HG03103 (cell line): ENCODE measurements around the gene CSAD.
"Not testable (repeated sequence)": the region's sequence is repeated elsewhere in the genome, so short reads cannot be mapped to it uniquely, and the experiment has no call there.

ENCODE experiments used
- ATAC-seq: cut with Tn5 transposase; IDR thresholded peaks from one replicate; pipeline ENCODE4 v1.9.1; 2021; ENCODE audit warnings: low read depth; ENCODE audit not compliant: unreplicated experiment

CSAD gene

DNA sequence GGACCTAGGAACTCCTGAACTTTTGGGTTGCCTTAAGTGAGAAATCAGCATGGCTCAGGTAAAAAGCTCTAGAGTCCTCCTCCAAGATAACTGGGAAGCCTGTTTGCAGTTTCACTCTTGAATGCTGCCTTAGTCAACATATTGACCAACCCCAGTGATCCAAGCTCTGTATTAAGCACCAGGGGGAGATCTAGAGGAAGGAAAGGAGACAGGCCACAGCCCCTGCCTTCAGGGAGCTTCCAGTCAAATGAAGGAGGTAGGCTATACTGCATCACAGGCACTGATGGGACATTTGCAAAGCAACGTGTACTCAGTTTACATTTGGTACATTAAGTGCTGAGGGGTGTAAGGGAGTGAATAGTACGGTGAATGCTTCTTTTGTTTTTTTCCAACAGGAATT lies 1.2 kb upstream of the CSAD start:
- ATAC-seq: no peak

DNA sequence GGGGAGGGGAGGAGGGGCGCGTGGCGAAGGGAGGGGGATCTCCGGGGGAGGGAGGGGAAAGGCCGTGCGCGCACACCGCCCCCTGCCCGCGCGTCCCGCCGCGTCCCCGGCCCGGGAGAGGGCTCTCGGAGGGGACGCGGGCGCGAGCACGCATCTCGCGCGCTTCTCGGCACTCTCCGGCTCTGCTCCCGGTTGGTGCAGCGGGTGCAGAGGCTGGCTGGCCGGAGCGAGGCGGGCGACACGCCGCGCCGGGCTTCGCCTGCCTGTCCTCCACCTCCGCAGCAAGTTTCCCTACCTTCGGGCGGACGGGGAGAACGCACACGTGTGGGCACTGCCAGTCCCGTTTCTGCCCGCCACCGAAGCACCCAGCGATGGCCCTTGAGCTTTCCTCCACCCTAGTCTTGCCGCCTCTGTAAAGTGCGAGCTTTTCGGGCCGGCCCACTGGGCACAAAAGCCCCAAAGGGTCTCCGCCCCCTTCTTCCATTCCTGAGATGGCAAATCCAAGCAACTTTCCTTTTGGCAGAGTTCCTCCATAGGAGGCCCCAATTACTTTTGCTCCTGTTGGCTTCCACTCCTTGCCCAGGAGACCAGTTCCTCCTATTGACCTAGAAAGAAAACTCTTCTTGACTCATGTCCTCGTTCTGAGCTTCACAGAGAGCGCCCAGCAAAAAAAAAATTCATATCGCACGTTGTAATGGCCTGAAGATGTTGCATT lies 363 bp upstream of the CSAD start:
- ATAC-seq: peak; percentile 36

DNA sequence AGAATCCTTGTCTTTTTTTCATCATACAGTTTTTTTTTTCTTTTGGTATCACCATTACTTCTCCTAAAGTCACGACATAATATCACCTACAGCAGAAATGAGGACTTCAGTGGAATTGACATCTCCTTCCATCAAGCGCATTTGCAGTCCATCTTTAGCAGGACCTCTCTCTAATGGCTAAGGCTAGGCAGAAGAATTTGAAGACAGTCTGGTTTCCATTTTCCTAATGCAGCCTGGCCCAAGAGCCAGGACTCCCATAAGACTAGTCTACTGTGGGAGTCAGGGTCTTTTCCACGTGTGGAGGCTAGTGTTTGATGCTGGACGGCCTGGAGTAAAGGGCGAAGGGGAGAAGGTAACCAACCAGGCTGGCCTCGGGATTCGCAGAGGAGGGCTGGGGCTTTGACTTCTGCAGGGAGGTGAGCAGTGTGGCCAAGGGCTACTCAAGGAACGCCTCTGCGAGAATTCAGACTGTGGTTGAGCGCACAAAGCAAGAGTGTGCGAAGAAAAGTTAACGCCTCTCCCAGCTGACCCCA lies 972 bp downstream of the CSAD start:
- no peak for ATAC-seq

DNA sequence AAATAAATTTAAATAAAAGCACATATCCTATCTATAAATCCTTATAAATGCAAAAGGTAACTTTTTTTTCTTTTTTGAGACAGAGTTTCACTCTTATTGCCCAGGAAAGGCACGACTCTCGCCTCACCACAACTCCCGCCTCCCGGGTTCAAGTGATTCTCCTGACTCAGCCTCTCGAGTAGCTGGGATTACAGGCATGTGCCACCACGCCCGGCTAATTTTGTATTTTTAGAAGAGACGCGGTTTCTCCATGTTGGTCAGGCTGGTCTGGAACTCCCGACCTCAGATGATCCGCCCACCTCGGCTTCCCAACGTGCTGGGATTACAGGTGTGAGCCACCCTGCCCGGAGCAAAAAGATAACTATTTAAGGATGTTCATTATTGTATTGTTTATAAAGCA lies 1.9 kb downstream of the CSAD start:
- ATAC-seq: not testable (repeated sequence)

DNA sequence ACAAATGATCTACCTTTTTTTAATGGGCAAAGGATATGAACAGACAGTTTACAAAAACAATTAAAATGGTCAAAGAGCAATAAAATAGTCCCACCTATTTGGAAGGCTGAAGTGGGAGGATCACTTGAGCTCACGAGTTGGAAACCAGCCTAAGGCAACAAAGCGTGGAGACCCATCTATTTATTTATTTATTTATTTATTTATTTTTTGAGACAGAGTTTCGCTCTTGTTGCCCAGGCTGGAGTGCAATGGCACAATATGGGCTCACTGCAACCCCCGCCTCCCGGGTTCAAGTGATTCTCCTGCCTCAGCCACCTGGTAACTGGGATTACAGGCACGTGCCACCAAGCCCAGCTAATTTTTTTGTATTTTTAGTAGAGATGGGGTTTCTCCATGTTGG lies 3.3 kb downstream of the CSAD start:
- not testable (repeated sequence) for ATAC-seq

DNA sequence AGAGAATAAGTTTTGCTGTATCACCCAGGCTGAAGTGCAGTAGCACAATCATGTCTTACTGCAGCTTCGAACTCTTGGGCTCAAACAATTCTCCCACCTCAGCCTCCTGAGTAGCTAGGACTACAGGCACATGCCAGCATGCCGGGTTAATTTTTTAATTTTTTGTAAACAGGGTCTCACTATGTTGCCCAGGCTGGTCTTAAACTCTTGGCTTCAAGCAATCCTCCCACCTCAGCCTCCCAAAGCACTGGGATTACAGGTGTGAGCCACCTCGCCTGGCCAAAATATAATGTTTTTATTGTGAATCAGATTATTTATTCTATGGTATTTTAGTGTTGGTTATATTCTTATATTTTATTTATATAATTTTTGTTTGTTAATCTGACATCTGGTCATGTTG lies 4.0 kb downstream of the CSAD start:
- ATAC-seq: no peak

DNA sequence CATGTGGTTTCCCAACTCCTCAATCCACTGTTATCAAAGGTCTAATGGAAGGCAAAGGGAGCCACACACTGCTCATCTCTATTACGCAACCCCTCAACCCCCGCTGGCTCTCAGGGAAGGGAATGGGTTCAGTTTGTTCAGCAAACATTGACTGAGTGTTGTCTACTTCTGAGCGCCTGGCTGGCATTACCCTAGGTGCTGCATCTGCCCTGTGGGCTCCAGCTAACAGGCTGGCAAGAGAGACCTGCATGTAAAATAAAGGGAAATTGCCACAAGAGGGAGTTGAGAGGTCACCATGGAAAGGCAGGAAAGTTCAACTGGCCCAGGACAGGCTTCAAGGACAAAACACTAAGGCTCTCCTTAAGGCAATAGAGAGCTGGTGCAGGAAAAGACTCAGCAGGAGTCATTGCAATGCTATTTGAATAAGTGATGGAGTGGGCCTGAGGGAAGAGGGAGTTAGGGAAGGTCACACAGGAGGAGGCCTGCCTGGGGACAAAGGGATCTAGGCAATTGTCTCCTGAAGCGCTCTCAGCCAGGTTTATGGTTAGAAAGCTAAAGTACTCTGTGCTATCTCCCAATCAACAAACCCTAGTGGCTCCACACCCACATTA lies 5.7 kb downstream of the CSAD start:
- no peak for ATAC-seq

DNA sequence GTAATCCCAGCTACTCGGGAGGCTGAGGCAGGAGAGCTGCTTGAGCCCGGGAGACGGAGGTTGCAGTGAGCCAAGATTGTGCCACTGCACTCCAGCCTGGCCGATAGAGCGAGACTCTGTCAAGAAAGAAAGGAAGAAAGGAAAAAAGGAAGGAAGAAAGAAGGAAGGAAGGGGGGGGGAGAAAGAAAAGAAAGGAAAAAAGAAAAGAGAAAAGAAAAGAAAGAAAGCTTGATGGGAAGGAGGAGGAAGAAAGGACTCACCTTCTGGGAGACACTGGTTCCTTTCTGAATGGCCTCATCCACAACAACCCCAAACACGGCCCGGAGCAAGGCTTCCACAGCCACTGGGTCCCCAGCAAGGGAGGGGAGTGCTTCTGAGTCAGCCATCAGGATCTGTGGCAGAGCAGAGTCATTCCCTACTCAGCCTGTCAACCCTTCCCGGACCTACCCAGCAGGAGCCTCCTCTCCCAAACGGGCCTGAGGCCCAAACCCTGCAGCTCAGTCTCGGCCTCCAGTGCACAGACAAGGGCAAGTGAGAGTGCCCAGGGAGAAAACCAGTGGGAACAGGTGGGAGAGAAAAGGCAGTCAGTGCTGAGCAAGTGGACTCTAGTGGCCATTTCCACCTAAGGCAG lies 7.5 kb downstream of the CSAD start:
- ATAC-seq: no peak

DNA sequence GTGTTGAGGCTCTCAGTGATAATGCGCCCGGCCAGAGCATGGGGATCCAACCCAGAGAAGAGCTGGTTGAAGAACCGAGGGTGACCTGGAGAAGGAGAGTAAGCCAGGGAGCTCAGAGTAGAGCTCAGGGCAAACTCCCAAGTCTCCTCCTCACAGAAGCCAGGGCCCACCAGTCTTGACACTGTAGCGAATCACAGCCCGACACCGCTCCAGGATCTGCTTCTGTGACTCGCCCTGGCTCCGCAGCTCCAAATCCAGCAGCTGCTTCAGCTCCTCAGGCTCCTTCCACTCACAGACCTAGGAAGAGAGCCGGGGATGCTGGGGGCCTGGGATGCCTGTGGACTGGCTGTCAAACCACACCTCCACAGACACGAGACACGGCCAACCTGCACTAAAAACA lies 8.4 kb downstream of the CSAD start:
- no peak for ATAC-seq

DNA sequence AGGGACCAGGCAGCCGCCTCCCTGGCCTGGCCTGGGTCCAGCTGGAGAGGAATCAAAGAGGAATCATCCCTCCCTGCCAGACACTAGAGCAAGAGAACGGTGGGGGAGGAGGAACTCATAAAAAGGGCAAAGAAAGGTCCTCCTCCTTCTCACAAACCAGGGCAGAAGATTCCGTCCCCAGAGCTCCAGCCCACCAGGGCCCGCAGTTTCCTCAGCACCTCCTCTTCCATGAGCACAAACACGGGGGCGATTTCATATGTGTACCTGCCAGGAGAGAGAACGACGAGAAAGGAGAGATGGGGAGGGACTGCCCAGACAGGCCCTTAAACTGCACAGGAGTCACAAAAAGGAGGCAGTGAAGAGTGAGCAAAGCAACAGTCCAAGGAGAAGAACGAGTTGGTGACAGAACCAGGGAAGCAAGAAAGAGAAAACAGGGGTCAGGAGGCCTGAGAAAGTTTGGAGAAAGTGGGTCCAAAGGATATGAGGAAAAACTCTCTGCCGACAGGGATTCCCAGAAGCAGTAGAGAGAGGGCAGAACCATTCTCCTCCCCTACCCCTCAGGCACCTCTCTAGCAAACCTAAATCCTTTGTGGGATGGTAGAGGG lies 8.9 kb downstream of the CSAD start:
- ATAC-seq: no peak

DNA sequence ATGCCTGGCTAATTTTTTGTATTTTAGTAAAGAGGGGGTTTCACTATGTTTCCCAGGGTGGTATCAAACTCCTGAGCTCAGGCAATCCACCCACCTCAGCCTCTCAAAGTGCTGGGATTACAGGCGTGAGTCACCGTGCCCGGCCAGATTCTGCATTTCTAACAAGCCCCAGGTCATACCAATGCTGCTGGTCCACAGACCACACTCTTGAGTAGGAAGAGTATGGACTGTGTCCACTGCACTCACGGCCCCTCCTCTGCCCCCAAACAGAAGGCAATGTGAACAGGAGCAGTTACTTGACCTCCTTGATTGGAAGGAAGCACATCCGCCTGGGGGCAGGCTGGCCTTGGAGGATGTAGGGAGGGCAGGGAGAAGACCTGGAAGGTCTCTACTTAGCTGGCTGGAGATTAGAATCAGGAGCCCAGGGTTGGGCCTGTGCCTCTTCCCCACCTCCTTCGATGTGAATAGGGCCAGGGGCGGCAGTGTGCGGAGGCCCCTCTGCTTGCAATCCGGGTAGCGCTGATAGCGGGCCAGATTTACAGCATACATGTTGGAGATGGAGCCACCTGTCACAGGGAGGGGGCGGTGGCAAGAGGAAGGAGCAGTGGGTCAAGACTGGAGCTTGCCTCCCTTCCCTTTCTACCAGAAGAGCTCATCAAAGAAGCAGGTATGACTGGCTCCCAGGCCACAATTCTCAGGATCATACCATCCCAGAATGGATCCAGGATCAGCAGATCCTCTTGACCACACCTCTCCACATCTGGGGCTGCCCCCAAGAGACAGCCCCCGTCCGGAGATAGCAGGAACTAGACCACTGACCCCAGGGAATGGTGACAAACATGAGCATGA lies 9.6 kb downstream of the CSAD start:
- no peak for ATAC-seq

DNA sequence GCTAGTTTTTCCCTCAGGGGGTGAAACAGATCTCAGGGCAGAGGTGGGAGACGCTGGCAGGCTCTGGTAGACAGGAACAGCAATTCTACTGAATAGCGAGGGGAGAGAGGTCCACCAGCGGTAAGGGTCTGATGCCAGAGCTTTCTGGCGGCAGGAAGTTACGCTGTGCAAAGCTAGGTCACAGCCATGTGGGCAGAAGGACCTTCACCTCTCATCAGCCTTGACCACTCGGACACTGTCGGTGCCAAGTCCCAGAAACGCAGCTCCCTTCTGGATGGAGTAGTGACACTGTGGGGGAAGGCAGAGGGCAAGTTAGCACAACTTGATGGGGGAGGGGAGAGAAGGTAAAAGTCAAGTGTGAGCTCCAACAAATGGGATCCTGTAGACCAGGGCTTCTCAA lies 10.5 kb downstream of the CSAD start:
- ATAC-seq: no peak

DNA sequence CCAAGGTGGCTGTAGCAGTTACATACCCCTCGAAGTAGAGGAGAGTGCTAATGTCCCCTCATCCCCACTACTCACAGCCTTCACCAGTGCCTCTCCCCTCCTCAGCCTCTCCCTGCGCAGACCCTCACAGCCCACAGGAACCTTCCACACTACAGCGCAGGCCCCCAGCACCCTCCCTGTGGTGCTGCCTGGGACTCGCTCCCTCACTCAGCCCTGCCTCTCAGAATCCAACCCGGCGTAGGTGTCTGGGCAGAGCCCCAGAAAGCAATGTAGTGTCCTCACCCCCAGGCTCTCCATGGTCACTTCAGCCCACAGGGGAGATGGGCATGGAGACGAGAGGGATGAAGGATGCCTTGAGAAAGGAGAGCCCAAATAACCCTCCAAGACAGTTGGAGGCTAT lies 11.1 kb downstream of the CSAD start:
- ATAC-seq: no peak

DNA sequence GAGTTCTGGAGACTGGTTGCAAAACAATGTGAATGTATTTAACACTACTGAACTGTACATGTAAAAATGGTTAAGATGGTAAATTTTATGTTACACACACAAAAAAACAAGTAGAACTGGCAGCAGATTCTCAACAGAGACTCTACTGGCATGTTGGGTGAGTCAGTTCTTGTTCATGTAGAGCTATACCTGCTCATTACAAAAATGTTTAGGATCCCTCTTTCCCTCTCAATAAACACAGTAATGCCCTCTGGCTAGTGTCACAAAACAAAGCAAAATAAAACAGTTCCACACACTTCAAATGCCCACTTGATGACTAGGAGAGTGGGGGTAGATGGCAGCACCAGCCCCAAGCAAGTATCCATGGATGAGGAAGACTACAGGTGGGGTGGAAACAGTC lies 13.9 kb downstream of the CSAD start:
- no peak for ATAC-seq

DNA sequence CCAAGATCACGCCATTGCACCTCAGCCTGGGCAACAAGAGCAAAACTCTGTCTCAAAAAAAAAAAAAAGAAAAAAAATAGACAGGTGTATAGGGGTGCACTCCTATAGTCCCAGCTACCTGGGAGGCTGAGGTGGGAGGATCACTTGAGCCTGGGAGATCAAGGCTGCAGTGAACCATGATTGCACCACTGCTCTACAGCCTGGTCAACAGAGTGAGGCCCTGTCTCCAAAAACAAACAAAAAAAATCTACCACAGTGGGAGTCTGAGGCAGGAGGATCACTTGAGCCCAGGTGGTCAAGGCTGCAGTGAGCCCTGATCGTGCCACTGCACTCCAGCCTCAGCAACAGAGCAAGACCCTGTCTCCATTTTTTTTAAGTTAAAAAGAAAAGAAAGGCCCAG lies 17.7 kb downstream of the CSAD start:
- ATAC-seq: not testable (repeated sequence)

DNA sequence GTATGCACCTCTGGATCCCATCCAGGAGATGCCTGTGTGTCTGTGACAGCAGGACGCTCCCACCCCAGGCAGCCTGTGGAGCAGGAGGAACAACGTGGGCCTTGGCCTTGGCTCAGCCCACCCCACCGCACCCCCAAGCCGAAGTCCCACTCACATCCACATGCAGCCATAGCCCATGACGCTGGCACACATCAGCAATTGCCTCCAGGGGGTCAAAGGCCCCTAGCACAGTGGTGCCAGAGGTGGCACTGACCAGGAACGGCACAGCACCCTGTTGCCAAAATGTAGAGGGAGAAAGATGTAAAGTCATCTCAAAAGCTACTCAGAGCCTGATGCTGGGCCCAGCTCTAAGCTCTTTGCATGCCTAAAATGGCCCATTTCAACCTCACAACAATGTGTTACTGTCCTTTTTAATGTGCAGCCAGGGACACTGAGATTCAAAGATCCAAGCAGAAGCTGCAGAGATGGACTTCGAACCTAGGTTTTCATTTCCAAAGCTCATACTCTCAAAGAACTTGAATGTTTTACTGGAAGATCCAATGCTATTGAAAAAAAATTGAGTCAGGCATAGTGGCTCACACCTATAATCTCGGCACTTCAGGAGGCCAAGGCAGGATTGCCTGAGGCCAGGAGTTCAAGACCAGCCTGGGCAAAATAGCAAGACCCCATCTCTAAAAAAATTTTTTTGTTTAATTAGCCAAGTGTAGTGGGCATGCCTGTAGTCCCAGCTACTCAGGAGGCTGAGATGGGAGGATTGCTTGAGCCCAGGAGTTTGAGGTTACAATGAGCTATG lies 19.4 kb downstream of the CSAD start:
- ATAC-seq: no peak

DNA sequence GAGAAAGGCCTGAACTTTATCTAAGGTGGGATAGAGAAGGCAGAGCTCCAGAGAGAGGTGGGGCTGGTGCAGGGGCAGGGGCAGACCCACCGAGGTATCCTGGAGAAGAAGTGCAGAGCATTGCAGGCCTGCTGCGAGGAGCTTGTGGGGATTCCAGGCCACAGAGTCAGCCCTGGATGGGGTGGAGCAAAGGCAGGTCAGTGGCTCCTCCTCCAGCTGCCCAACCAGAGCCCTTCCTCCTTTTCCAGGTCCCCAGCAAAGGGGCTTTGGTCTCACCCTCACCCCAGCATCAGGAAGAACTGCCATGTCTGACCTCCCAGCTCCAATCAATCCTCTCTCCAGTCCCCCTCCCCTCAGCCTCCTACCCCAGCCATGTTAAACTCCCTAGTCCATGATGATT lies 20.1 kb downstream of the CSAD start:
- no peak for ATAC-seq

DNA sequence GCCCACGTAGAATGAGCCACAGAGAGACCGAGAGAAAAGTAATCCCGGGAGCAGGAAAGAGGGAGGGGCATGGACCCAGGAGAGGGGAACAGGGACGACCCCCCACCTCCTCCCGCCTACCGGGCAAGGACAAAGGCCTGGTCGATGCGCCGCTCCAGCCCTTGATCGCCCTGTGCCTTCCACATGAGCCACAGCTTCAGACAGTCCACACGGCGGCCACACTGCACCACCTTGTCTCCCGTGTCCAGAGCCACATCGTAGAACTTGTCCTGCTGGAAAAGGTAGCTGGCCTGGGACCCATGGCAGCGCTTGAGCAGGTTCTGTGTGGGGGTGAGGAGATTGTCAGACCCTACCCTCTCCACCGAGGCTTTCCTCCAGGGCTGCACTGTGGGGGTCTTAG lies 20.7 kb downstream of the CSAD start:
- no peak for ATAC-seq

DNA sequence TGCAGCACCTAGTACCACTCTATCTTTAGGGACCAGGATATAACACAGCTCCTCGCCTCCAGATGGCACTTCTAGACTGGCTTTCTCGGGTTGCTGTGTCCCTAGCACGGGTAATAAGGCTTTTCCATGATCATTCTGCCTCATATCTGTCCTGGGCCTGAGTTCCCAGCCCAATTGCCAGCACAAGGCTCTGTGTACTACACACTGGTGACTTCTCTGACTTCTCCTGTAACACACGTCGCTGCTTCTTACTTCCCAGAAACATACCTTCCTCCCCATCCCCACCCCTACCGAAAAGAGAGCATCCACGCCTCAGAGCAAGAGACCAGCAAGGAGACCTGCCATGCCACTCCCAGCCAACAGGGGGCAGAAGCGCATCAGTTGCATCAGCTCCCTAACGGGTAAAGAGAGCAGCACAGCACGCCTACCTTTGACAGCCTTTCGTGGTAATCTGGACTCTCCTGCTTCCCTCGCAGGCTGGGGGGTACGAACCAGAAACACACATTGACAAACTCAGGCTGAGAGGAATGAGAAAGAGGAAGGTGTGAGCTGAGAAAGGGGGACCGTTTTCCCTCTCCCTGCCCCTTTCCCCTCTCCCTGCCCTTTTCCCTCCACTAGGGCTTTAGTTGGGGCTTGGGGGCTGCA lies 21.4 kb downstream of the CSAD start:
- no peak for ATAC-seq
